HuH-7.5 (cell line): ENCODE measurements around the gene GPC5.

Experiments used
- DNase-seq: peaks from one replicate; pipeline ENCODE4 v3.0.0; 2011; ENCODE audit warnings: low spot score

The GPC5 gene

GRCh38 chr13:91464336-91464735 lies 65.9 kb downstream of the GPC5 start:
- DNase-seq, result no peak

- no peak for DNase-seq
Measured at GRCh38 chr13:91467236-91467635, 68.8 kb downstream of the GPC5 start.

GRCh38 chr13:91468301-91468700 lies 69.9 kb downstream of the GPC5 start:
- no peak for DNase-seq

- DNase-seq, result no peak
Measured at GRCh38 chr13:91470084-91470621, 71.7 kb downstream of the GPC5 start.

GRCh38 chr13:91470681-91471080 lies 72.3 kb downstream of the GPC5 start:
- no peak for DNase-seq

GRCh38 chr13:91482427-91482826 lies 84.0 kb downstream of the GPC5 start:
- no peak for DNase-seq

- no peak for DNase-seq
Measured at GRCh38 chr13:91491980-91492379, 93.6 kb downstream of the GPC5 start.

- no peak for DNase-seq
Measured at GRCh38 chr13:91493442-91493841, 95.0 kb downstream of the GPC5 start.

GRCh38 chr13:91498298-91498697 lies 99.9 kb downstream of the GPC5 start:
- DNase-seq, result no peak

GRCh38 chr13:91504216-91504615 lies 105.8 kb downstream of the GPC5 start:
- no peak for DNase-seq

GRCh38 chr13:91506759-91507158 lies 108.3 kb downstream of the GPC5 start:
- DNase-seq, result no peak

GRCh38 chr13:91510058-91510457 lies 111.6 kb downstream of the GPC5 start:
- DNase-seq, result no peak

- no peak for DNase-seq
Measured at GRCh38 chr13:91513790-91514189, 115.4 kb downstream of the GPC5 start.

GRCh38 chr13:91516799-91517198 lies 118.4 kb downstream of the GPC5 start:
- DNase-seq, result no peak

- DNase-seq, result no peak
Measured at GRCh38 chr13:91520952-91521351, 122.5 kb downstream of the GPC5 start.

GRCh38 chr13:91523116-91523515 lies 124.7 kb downstream of the GPC5 start:
- no peak for DNase-seq

GRCh38 chr13:91526543-91527033 lies 128.2 kb downstream of the GPC5 start:
- no peak for DNase-seq

- no peak for DNase-seq
Measured at GRCh38 chr13:91529739-91530482, 131.5 kb downstream of the GPC5 start.

- DNase-seq, result no peak
Measured at GRCh38 chr13:91531646-91532045, 133.2 kb downstream of the GPC5 start.

- DNase-seq, result no peak
Measured at GRCh38 chr13:91533354-91533753, 134.9 kb downstream of the GPC5 start.

- DNase-seq, result no peak
Measured at GRCh38 chr13:91534996-91535395, 136.6 kb downstream of the GPC5 start.

GRCh38 chr13:91537376-91537775 lies 139.0 kb downstream of the GPC5 start:
- DNase-seq, result no peak

- no peak for DNase-seq
Measured at GRCh38 chr13:91539286-91540157, 141.1 kb downstream of the GPC5 start.
